ENCODE results near the gene ALB.

Gene ALB

GRCh38 chr4:73387552-73387951, 16.5 kb upstream of the ALB start:
- TF ChIP-seq CTCF (IDR thresholded peaks at IDR 0.05), result no peak

GRCh38 chr4:73388887-73389286, 15.2 kb upstream of the ALB start:
- no peak for TF ChIP-seq CTCF (IDR thresholded peaks at IDR 0.05)

- no peak for TF ChIP-seq CTCF (IDR thresholded peaks at IDR 0.05)
These were observed 12.3 kb upstream of the ALB start for GRCh38 chr4:73391774-73392173.

- no peak for TF ChIP-seq CTCF (IDR thresholded peaks at IDR 0.05)
These were observed 11.2 kb upstream of the ALB start for GRCh38 chr4:73392936-73393335.

- TF ChIP-seq CTCF (IDR thresholded peaks at IDR 0.05), result no peak
These were observed 7.8 kb upstream of the ALB start for GRCh38 chr4:73396304-73396703.

- no peak for TF ChIP-seq CTCF (IDR thresholded peaks at IDR 0.05)
These were observed 6.8 kb upstream of the ALB start for GRCh38 chr4:73396993-73397972.

- TF ChIP-seq CTCF (IDR thresholded peaks at IDR 0.05), result no peak
These were observed 2.7 kb upstream of the ALB start for GRCh38 chr4:73401412-73401811.
